Measurements from ENCODE around the gene TEKTIP1.

GRCh38 chr19:3508771-3509535, 30.0 kb upstream of the TEKTIP1 start:
- TF ChIP-seq ZNF274 (IDR thresholded peaks at IDR 0.05; ENCODE audit: low read depth, low read length), result no peak
- no peak for TF ChIP-seq YY1 (IDR thresholded peaks at IDR 0.05; ENCODE audit: insufficient read depth, insufficient read length)

Data from NT2/D1 (cell line).